Measurements from ENCODE around the gene SCN7A. TPM values are rescaled to one million over a fixed set of nuclear protein-coding genes. Genes with fewer than 3 reads are reported as not detected.
"Not testable (repeated sequence)": the region's sequence is repeated elsewhere in the genome, so short reads cannot be mapped to it uniquely, and the experiment has no call there.

The SCN7A gene
- total and polyA plus RNA-seq, 8 donors = 21.9 to 112 (median 91.0) TPM

DNA sequence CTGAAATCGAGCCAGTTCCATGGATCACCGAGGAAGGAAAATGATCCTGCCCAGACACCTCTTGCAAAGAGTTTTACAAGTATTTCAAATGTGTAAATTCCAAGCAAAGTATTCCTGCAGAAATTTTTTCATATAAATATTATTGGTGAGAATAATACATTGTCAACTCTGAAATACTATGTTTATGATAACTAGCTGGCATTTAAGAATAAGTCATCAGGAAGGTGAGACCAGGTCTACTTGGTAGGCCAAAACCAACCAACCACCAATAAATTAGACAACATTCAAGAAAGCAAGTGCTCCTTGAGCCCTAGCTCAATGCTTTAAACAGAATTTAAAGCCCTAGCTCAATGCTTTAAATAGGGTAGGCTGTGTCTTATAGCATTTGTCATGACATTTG lies 21.7 kb downstream of the SCN7A start:
- intact Hi-C loops (cut with DNase I) = no loop called here
- H3K9me3 ChIP-seq = no peaks in the 10 kb centered on the region
- no peak for ATAC-seq

GRCh38 chr2:166468124-166469024 lies 25.7 kb downstream of the SCN7A start:
- DNase-seq (peak in 2 of 4 donors; percentile 36 to 47), ATAC-seq (peak; percentile 36)
- intact Hi-C loops (cut with DNase I) = no loop called here
- no peak for TF ChIP-seq CTCF (IDR thresholded peaks at IDR 0.05)
- H3K27me3 ChIP-seq = no peaks in the 10 kb centered on the region
- H3K9me3 ChIP-seq = no peaks in the 10 kb centered on the region
- peak overlapping the region in 1 of 2 donors; percentile 59 for H3K27ac ChIP-seq
- no peak overlapping the region for H3K4me3 ChIP-seq
- H3K4me1 ChIP-seq = peaks cover 0 to 8% of the 10 kb centered on the region in 2 donors
- no peaks in the 10 kb centered on the region for H3K36me3 ChIP-seq

More for the DNA sequence above, 21.7 kb downstream of the SCN7A start:
- Histone ChIP-seq H3K27ac (no peak overlapping the region), H3K27me3 (no peaks in the 10 kb centered on the region), H3K4me3 (no peak overlapping the region), H3K36me3 (no peaks in the 10 kb centered on the region), H3K4me1 (peaks cover 0 to 8% of the 10 kb centered on the region in 2 donors)
- TF ChIP-seq CTCF (IDR thresholded peaks at IDR 0.05) = no peak
- no peak for DNase-seq

DNA sequence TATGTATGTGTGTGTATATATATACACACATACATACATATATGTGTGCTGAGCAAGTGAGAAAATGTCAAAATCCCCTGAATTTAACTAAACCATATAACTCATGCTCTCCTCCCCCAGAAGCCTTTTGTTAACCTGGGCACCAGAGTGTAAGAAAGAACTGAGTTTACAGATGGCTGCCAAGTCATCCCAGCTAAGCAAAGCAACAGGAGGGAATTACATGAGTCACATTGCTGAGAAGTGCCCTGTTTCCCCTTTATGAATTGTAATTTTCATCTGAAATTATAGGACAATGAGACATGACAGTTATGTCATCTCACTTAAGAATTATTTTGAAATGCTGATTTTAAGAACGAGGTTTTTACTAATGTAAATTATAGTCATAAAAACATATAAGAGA lies 29.9 kb downstream of the SCN7A start:
- no peak for TF ChIP-seq CTCF (IDR thresholded peaks at IDR 0.05)
- ATAC-seq = no peak
- Histone ChIP-seq H3K36me3 (no peaks in the 10 kb centered on the region), H3K27me3 (no peaks in the 10 kb centered on the region), H3K4me1 (peaks cover 0 to 8% of the 10 kb centered on the region in 2 donors), H3K9me3 (no peaks in the 10 kb centered on the region), H3K4me3 (no peak overlapping the region), H3K27ac (no peak overlapping the region)
- no peak for DNase-seq
- intact Hi-C loops (cut with DNase I) = no loop called here

GRCh38 chr2:166463640-166464039 lies 30.4 kb downstream of the SCN7A start:
- Histone ChIP-seq H3K27me3 (no peaks in the 10 kb centered on the region), H3K4me3 (no peak overlapping the region), H3K9me3 (no peaks in the 10 kb centered on the region), H3K36me3 (no peaks in the 10 kb centered on the region), H3K27ac (no peak overlapping the region), H3K4me1 (peaks cover 0 to 8% of the 10 kb centered on the region in 2 donors)
- TF ChIP-seq CTCF (IDR thresholded peaks at IDR 0.05) = no peak
- intact Hi-C loops (cut with DNase I) = no loop called here
- no peak for ATAC-seq
- peak in 1 of 4 donors; percentile 10 for DNase-seq

GRCh38 chr2:166458674-166459073 lies 35.4 kb downstream of the SCN7A start:
- Histone ChIP-seq H3K36me3 (no peaks in the 10 kb centered on the region), H3K27ac (no peak overlapping the region), H3K9me3 (no peaks in the 10 kb centered on the region), H3K4me3 (no peak overlapping the region), H3K27me3 (no peaks in the 10 kb centered on the region), H3K4me1 (no peaks in the 10 kb centered on the region)
- DNase-seq = no peak
- ATAC-seq = no peak
- intact Hi-C loops (cut with DNase I) = no loop called here
- TF ChIP-seq CTCF (IDR thresholded peaks at IDR 0.05) = no peak

DNA sequence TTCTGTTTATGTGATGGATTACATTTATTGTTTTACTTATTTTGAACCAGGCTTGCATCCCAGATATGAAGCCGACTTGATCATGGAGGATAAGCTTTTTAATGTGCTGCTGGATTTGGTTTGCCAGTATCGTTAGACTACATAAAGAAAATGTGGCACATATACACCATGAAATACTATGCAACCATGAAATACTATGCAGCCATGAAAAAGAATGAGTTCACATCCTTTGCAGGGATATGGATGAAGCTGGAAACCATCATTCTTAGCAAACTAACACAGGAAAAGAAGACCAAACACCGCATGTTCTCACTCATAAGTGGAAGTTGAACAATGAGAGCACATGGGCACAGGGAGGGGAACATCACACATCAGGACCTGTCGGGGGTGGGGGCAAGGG lies 38.2 kb downstream of the SCN7A start:
- H3K36me3 ChIP-seq; H3K9me3 ChIP-seq; DNase-seq; ATAC-seq; H3K27ac ChIP-seq; H3K4me1 ChIP-seq; H3K27me3 ChIP-seq; H3K4me3 ChIP-seq; intact Hi-C loops (cut with DNase I): not testable (repeated sequence)
